ENCODE measurements around the gene DCUN1D1.

DNA sequence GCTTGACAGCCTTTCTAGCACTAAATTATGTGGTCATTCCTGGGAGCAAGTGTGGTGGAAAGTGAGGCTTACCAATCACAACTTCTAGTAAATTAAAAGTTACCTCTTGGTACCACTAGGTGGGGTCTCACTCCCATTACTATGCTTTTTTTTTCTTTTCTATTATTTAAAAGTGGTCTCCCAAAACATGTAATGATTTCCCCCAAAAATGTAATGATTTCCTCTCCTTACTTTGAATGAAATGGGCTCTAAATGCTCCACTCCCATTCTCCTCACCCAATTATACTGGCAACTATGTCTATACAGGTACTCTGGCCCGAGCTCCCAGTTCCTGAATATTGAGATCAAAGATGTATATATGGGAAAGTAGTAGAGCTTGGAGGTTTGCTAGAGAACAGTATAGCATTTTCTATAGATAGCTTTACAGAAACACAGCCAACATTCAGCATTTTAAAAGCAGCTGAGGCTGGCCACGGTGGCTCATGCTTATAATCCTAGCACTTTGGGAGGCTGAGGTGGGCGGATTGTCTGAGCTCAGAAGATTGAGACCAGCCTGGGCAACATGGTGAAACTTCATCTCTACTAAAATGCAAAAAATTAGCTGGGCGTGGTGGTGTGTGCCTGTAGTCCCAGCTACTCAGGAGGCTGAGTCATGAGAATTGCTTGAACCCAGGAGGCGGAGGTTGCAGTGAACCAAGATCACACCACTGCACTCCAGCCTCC is 70.9 kb downstream of the DCUN1D1 start:
- TF ChIP-seq, protein P1, sequence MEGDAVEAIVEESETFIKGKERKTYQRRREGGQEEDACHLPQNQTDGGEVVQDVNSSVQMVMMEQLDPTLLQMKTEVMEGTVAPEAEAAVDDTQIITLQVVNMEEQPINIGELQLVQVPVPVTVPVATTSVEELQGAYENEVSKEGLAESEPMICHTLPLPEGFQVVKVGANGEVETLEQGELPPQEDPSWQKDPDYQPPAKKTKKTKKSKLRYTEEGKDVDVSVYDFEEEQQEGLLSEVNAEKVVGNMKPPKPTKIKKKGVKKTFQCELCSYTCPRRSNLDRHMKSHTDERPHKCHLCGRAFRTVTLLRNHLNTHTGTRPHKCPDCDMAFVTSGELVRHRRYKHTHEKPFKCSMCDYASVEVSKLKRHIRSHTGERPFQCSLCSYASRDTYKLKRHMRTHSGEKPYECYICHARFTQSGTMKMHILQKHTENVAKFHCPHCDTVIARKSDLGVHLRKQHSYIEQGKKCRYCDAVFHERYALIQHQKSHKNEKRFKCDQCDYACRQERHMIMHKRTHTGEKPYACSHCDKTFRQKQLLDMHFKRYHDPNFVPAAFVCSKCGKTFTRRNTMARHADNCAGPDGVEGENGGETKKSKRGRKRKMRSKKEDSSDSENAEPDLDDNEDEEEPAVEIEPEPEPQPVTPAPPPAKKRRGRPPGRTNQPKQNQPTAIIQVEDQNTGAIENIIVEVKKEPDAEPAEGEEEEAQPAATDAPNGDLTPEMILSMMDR (IDR thresholded peaks at IDR 0.05): no peak
- TF ChIP-seq POLR2A (IDR thresholded peaks at IDR 0.05): no peak

Measured in lower leg skin (tissue), 3 donors.